Inferior parietal cortex (tissue), 1 donor: Measurements from ENCODE around the gene RANBP3.
A peak's percentile ranks its signal among the peaks of the same experiment; 100 is the strongest.

Experiments
- DNase-seq: peaks from one replicate; pipeline ENCODE4 v3.0.0-alpha.2; 2016; ENCODE audit errors: extremely low spot score

The RANBP3 gene

DNA sequence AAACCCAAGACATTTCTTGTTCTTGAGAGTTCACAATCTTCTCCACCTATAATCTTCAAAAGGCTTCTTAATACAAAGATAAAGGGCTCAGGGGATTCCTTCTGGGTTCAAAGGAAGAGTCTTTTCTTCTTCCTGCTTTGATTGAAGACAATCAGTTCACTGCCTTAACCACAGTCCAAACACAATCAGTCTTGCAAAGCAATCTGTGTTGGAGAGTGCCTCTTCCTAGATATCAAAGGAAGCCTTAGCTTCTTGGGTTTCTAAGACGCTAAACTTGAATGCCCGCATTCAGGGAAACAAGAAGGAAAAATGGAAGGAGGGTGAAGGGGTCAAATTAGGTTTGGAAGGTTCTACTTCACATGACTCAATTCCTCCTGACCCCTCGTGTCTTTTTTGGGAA, 27.2 kb downstream of the RANBP3 start:
- DNase-seq = no peak

DNA sequence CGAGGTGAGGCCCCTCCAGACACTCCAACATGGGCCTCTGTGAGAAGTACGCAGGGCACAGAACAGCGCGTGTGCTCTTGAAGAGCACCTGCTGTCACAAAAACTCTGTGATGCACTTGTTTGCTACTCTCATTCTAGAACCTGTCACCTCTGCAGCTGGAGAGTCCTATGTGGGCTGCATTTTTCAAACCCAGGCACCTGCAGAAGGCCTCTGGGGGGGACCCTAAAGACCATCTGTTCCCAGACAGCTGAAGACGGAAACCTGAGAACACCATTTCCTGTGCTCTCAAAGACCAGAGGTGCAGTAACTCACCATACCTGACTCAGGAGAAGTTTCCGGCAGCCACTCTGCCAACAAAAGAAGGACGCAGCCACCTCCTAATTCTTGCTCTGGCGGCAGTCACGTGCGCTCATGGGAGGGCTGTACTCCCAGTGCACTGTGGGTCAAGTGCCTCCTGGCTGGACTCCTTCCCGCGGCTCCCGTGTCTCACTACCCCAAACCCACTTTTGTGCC, 28.1 kb downstream of the RANBP3 start:
- no peak for DNase-seq

DNA sequence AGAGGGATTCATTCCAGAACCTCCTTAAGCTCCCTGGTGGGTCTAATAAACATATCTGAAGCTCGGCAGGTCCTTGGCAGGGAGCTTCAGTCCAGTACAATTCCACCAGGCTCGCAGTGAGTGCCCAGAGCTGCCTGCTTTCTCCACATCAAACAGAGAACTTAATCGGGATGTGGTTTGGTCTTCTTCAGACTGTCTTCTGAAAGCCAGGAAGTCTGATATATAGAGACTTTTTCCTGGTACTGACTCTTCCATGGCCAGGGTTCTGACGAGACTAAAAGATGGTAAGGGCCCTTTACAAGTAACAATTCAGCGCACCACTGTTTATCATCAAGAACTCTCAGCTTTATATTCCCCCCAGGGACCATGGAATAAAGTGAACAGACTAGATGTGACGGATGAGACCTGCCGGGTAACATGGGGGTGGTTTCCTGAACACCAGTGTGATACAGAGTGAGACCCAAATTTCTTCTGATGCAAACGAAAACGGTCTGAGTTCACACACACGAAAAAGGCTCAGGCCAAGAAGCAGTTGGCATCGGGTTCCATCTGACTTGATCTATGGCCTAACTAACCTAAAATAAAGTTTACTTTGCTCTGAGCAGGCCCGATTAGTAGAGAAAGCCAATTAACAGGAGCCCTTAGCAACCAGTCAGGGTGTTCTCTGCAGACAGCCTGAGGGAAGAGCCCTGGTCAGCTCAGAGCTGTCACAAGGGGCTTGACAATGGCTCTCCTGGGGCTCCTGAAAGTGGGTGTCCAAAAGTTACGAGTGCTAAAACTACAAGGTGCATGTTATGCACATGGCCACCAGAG, 29.0 kb downstream of the RANBP3 start:
- DNase-seq = no peak

DNA sequence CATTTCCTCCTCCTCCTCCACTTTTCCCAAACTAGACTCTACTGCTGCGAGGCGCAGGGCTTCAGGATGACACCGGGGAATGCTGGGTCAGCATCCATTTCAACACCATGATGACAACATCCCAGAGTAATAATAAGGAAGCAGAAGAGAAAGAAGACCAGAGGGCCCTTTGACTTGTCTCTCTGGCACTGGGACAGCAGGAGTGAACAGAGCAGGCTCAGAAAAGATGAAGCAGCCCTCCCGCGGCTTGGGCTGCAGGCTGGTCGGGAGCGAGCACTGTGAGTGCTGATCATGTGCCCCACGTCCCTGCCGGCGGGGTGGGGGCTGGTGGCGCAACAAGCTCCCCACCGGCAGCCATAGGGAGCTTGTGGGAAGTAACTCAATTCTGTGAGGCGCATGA, 30.5 kb downstream of the RANBP3 start:
- peak; percentile 56 for DNase-seq

DNA sequence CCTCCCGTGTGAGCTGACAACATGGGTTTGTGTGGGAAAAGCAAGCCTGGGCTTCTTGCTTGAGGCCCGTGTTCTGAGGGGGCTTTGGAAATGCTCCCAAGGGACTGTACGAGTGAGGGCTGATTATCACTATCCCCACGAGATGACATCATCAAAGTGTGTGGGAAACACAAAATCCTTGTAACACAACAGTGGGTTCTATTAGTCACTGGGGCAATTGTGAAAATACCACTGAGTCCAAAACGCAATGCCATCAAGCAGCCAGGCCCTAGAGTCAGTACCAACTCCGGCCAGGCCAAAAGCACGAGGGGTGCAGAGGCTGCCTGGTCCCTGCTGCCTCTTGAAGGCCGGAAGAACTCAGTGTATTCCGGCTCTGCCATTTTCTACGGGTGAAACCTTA, 34.3 kb downstream of the RANBP3 start:
- no peak for DNase-seq

DNA sequence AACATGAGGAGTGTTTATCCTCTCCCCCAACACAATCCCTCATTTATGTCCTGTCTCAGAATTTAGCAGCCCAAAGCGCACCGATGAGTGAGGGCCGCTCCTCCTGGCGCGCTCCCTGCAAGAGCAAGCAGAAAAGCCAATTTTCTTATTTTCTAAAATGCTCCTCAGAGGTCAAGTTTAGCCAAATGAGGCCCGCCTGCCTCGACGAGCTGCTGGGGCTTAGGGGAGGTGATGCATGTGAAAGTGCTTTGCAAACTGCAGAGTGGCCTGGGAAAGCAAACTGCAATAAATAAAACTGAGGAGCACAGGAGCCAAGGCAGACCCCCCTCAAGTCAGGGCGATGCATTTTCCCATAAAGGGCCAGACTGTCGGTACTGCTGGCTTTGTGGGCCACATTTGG, 34.9 kb downstream of the RANBP3 start:
- no peak for DNase-seq

DNA sequence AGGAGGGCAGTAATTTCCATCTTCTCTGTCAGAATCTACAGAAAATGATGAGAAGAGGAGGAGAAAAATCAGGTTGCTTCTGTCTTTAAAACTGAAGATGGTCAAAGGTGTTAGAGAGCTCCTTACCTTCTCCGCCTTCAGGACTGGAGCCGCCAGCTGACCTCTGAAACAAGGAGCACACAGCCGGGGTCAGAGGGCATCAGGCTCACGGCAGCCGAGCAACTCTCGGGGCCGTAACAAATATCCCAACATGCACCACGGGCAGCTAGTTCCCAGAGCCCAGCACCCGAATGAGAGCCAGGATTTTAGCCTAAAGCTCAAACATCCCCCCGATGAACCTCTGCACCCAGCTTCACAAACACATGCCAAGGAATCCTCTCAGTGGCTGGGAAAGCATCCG, 36.3 kb downstream of the RANBP3 start:
- no peak for DNase-seq

DNA sequence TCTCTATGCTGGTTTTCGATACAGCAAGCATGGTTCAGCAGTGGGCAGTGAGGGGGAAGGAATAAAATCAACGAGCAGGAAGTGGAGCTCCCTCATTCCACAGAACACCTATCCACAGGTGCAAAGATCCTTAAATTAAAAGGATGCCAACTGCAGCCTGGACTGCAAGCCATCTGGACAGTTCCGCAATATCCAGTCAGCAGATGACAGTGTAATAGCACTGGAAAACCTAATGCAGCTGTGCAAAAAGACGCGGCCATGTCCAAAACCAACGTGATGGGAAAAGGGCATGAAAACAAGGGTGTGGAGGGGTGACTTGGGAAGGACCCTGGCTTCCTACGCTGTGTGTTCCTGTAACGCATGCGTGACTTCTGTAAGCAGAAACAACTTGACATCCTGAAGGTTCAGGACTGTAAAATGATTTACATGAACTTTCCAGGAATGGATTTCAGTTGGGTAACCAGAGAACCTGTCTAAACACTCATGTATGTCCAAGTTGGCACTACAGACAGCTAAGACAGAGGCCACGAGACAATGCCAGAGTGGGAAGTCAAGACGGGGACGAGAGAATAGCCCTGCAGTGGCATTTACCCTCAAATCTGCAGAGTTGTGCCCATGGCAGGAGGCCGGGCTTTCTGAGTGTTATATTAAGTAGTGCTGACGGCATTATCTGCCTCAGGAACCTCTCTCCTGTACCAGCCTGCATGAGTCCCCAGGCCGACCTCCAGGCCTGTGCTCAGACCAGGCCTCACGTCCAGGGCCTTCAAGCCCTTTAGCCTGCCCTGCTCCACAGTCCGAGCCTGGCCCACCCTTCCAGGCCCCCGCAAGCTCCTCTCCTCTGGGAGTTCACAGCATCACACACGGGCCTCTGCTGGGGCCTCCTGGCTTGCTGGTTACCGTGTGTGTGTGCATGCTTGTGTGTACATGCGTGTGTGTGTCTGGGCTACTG, 37.4 kb downstream of the RANBP3 start:
- DNase-seq = no peak

DNA sequence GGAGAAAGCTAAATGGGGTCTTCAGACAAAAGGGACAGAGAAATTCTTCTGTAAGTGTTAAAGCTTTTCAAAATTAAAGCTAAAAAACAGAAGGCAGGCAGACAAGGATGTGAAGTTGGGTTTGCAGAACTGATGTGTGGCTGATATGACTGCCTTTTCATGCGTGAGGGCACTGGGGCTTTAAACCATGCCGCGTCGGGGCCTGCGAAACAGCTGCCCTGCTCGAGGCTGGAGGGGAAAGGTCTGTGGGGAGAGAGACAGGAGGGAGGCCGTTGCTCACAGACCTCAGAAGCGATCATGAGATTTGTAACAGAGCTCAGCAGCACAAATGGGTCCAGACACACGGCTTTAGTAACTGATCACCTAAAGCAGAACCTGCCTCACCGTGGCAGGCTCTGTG, 40.4 kb downstream of the RANBP3 start:
- DNase-seq = no peak

DNA sequence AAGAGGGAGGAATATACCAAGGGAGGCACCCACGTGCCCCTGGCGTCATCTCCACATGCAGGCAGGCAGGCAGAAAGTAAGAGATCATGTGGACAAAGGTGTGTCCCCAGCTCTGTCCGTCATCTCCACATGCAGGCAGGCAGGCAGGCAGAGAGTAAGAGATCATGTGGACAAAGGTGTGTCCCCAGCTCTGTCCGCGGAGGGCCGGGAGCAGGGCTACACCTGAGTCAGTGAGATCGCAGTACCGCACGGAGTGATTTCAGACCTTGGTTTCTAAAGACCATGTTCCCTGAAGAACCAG, 41.7 kb downstream of the RANBP3 start:
- no peak for DNase-seq

DNA sequence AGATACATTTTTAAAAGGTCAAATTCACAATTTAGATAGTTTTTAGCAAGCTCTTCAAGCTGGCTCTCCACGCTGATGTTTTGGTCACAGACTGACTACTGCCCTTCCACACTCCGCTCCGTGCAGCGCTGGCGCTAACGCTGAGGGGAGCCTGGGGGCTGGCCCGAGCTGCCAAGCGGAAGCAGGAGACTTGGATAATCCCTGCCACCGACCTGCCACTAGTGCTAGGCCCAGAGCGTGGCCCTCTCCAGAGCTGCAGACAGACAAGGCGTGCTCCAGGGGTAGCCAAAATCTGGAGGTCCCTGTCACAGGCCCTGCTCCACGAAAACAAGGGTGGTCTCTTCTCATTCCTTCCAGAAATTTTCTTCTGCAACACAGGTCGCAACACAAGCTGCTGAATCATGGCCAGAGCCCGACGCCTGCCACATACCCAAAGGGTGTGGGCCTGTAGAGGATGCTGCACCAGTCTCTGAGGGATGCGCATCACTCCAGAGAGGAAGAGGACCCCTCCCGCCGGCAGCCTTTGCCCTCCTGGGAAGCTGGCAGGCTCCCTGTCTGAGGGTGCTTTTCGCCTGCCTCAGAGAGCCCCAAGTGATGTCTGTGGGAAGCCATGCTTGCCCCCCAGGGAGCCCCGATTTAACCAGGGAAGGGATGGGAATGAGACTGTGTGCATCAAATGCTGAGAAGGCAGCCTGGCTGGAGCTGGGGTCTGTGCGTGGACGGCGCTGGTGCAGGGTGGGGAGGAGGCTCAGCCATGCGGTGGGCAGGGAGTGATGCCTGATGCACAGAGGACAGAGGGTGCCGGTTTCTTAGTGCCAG, 42.3 kb downstream of the RANBP3 start:
- DNase-seq = no peak

DNA sequence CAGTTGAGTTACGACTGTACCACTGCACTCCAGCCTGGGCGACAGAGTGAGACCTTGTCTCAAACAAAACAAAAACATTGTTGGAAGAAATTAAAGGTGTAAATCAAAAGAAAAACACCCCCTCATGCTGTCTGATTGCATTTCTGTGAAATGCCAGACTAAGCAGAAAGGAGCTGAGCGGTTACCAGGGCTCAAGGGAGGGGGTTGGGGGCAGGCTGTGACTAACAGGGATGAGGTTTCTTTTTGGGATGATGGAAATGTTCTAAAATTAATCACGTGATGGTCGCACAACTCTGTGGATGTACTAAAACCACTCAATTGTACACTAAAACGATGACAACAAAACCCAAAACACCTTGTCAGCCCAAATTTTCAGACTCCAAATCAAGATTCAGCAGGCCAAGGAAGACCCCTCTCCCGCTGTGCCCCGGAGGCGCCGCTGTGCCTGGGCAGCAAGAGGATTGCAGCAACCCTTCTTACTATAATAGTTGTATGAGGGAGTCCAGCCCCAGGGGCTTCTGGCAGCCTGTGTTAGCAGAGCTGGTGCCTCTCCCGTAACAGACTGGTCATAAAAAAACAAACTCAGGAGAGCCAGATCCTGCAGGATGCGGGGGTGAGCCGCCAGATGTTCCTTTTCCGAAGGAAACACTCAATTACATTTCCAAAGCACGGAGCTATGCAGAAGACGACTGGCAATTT, 43.0 kb downstream of the RANBP3 start:
- no peak for DNase-seq

DNA sequence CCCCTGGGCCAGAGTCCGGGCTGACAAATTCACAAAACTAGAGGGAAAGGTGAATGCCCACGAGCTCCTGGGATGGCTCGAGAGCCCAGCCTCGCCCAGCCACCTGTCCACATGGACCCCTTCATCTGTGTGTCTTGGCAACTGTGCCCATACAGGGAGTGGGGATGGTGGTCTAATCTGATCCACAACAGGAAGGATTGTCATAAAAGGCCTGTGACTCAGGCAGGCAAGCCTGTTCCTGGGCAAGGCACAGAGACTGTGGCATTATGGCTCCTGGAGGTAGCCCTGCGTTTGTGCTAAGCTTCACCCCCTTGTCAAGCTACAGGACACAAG, 43.9 kb downstream of the RANBP3 start:
- DNase-seq = no peak

DNA sequence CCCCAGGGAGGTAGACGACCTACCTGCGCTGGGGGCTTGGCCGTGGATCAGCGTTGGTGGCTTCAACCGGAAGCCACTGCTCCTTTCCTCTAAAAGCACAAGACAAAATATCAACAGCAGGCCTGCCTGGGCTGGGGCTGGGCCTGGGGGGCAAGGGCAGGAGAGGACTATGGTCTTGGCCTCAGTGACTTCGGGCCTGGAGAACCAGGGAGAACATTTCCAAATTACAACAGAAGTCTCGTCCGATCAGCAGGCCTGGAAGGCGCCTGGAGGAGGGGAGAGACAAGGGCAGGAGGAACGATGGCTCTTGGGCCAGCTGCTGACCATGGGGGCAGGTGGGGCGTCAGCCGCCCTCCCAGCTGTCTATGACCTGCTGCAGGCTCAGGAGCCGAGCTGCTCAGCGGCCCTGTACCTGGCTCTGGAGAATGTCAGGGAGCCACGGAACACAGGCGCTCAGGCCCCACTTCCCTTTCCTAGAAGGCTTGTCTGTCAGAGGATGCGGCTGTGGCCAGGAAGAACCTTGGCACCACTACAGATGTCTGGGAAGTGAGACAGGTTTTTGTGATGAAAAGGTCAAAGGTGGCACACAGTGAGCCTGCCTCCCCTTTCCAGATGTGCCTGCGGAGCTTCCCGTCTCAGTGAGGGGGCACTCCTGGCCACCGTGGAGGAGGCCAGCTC, 44.4 kb downstream of the RANBP3 start:
- DNase-seq = no peak

DNA sequence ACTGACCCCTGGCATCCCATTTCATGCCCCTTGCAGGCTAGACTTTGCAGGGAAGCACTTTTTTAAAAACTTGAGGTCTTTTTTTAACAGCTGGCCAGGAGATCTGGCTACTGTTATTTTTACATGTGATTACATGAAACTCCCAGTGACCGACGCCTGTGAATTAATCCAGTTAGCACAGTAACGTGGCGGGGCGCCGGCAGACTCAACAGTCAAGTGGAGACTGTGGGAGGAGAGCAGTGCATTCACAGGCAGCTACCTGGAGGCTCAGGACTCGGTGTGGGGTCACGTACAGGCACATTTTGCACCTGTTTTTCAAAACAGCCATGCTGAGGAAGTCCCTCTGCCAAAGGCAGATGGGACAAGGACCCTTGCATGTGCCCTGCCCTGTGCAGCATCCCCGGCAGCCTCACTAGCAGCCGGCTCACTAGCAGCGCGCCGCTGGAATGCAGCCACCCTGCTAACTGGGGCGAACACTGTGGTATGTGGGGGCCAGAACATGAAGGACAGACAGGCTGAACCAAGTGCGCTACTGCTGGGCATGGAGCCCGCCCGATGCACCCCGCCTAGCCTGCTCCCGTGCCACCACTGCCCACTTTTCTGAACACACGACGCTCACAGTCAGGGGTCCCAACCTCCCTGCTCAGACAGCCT, 45.2 kb downstream of the RANBP3 start:
- no peak for DNase-seq

DNA sequence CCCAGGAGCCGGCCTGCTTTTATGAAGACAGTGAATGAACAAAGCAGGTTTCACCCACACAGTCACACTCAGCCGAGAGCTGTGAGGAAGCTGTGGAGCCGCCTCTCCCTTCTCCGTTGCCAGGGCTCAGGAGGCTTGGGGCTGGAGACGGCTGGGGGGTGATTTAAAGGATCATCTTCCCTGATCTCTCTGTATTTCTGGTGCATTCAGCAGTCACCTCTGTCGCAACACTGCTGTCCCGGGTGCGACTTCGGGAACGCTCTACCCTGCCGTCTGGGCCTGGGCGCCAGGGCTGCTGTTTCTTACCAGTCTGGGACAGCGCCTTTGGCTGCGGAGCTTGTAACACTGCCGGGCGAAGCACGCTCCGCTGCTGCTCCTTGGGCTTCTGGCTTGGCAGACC, 45.8 kb downstream of the RANBP3 start:
- DNase-seq = no peak

DNA sequence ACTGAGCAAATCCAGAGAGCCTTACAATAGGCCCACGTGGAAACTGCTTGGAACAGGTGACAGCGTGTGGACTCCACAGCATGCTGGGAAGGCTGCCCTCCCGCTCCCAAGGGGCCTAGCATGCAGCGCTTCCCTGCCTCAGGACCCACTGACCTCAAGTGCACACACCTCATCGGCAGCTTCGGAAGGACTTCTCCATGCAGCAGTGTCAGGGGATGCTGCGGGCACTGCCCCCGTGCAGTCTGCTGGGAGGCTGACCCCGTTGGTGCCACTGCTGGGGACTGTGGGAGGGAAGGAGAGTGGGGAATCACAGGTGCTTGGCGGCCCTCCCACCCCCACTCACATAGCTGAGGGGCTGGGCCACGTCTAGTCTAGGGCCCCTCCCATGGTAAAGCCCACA, 46.7 kb downstream of the RANBP3 start:
- no peak for DNase-seq

DNA sequence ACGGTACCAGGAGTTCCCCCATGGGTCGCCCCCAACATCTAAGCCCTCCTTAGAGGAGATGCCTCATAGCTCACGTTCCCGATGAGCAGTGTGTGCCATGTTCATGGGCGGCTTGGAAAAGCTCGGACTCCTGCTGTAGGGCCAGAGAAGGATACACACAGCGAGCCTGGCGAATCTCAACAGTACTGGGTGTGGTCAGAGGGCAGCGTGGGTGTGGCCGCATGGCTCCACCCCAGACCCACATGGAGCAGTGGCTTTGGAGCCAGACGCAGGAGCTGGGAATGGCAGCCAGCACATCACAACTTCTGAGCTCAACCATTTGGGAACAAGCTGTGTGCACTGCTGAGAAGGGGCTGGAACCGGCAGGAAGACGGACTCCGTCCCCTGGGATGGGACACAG, 48.3 kb downstream of the RANBP3 start:
- DNase-seq = no peak

DNA sequence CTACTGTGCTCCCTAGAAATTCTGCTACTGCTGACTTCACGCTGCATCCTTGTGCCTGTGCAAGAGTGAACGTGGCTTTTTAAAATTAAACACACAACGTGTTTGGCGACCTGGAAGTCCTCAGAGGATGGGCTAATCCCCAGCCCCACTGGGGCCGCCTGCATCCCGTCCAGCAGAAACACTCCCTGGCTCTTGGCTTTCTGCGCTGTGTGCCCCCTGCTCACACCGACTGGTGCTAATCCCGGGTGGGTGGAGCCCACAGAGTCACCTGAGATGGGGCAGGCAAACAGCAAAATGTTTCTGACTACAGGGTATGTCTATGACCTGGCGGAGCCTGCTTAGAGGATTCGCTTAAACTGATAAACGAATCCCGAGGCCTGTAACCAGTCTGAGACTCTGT, 48.8 kb downstream of the RANBP3 start:
- no peak for DNase-seq

DNA sequence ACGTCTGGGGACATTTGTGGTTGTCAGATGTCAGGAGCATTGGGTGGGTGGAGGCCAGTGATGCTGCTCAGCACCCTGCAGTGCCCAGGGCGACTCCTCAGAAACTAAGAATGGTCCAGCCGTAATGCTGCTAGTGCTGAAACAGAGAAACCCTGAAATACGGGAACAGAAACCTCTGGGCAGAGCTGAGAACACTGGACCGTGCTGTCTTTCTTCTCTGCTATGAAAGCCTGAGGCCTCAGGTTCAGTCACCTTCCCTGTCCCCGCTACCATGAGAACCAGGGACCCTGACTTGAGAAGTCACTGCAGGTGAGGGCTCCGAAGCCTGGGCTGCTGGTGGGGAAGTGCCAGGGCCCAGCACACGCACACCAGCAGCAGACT, 50.5 kb downstream of the RANBP3 start:
- no peak for DNase-seq
